ENCODE results near the gene CTNNA1.

DNA sequence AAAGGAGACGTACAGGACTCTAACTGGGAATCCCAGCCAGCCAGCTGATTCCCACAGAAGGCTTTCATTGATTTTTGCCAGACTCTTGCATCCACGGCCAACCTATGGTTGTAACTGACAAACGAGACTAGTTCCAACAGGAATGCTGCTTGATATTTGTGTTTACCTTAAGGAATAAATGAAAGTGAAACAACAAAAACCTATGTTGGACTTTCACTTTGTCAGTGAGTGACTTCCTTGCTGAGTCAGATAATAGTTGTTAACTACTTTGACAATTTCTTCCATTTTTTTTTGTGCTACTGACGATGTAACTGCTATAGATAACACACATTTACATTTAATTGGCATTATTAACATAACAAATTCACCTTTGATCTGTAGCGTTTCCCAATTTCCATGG lies 185.3 kb downstream of the CTNNA1 start:
- no peak for TF ChIP-seq CTCF (IDR thresholded peaks at IDR 0.05; ENCODE audit: extremely low read depth in 1 of 2, insufficient read depth in 1 of 2, low read depth in 1 of 2, low read length in 2 of 2)
- TF ChIP-seq EZH2 (IDR thresholded peaks at IDR 0.05; ENCODE audit: borderline replicate concordance, low read depth, low read length, severe bottlenecking) = no peak

All from endothelial cell of umbilical vein (primary cell).